ENCODE results near the gene CENPH. TPM values are rescaled to one million over a fixed set of nuclear protein-coding genes. Genes with fewer than 3 reads are reported as not detected.
A peak's percentile ranks its signal among the peaks of the same experiment; 100 is the strongest.
"Not testable (repeated sequence)": the region's sequence is repeated elsewhere in the genome, so short reads cannot be mapped to it uniquely, and the experiment has no call there.

CENPH gene
- total and polyA plus RNA-seq, 4 donors, result 0.33 to 14.6 (median 0.77) TPM

DNA sequence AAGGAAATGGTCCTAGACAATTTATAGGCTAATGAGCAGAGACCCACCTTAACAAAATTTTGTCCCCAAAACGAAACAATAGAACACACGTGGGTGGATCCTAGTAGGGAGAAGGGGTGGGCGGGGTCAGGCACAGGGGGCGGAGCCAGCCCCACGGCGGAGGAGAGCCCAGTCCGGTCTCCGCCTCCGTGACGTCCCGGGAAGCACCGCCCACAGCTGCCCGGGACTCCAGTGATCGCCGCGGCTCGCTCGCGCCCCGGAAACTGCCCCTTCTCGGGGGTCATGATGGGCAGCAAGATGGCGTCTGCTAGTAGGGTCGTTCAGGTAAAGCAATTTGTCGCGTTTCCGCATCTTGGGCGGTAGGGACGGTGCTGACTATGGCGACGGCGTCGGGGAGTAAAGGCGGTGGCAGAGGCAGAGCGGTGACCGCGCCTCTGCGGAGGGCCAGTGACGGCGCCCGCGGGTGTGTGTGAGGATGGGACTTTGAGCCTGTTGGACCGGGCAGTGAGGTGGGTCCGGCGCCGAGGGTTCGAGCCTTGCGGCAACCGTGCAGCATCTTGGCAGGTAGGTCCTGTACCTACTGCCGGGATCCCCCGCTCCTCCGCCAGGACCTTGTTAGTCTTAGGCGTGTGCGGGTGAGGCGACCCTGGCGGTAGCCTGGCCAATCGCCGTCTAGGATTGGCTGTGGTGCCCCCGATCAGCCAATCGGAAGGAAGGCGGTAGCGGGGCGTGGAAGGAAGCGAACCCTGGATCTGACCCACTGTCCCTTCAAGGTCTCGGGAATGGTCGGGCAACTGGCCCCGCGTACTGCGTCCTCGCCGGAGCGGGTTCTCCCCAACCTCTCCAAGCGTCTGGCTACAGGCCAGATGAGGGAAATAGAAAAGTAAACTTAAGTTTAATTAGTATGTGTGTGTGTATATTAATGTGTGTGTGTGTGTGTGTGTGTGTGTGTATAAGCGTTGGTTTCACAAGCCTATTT lies 28.5 kb downstream of the CENPH start (continued):
- peak; percentile 39 for TF ChIP-seq CTCF (IDR thresholded peaks at IDR 0.05; ENCODE audit: low read depth, low read length, missing input control)
- no peak for TF ChIP-seq FOXA1 (IDR thresholded peaks at IDR 0.05)
- TF ChIP-seq, protein P1, sequence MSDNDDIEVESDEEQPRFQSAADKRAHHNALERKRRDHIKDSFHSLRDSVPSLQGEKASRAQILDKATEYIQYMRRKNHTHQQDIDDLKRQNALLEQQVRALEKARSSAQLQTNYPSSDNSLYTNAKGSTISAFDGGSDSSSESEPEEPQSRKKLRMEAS (IDR thresholded peaks at IDR 0.05), result no peak
- peak; percentile 0 to 77 for TF ChIP-seq GABPA (IDR thresholded peaks at IDR 0.05 in 1 of 2, conservative IDR thresholded peaks at IDR 0.05 in 1 of 2)

- H3K27ac ChIP-seq (ENCODE audit: low read depth in 1 of 2, low read length in 2 of 2), result no peak overlapping the region
Observed at GRCh38 chr5:69219939-69220338, 30.6 kb downstream of the CENPH start.

GRCh38 chr5:69220371-69220770 lies 31.0 kb downstream of the CENPH start:
- not testable (repeated sequence) for H3K4me3 ChIP-seq (ENCODE audit: low read depth in 1 of 3, low read length in 3 of 3); DNase-seq (ENCODE audit: low spot score); H3K9ac ChIP-seq (ENCODE audit: low read depth in 1 of 2, low read length in 2 of 2); H3K27ac ChIP-seq (ENCODE audit: low read depth in 1 of 2, low read length in 2 of 2); H3K27me3 ChIP-seq (ENCODE audit: control insufficient read depth in 4 of 4, insufficient read depth in 4 of 4, low read length in 3 of 4); H3K9me3 ChIP-seq (ENCODE audit: control insufficient read depth in 4 of 4, low read length in 3 of 4); H3K36me3 ChIP-seq (ENCODE audit: control insufficient read depth in 4 of 4, insufficient read depth in 3 of 4, low read depth in 1 of 4, low read length in 3 of 4)
- H3K4me1 ChIP-seq (ENCODE audit: control insufficient read depth in 4 of 4, insufficient read depth in 4 of 4, low read length in 3 of 4), result peaks cover 2 to 17% (median 15%) of the 10 kb centered on the region in 4 donors
- 97% methylated on average over 18 of the region's 18 CpGs for WGBS

More at GRCh38 chr5:69219939-69220338, 30.6 kb downstream of the CENPH start:
- Histone ChIP-seq H3K4me1 (ENCODE audit: control insufficient read depth in 4 of 4, insufficient read depth in 4 of 4, low read length in 3 of 4) (peaks cover 2 to 17% (median 15%) of the 10 kb centered on the region in 4 donors), H3K27me3 (ENCODE audit: control insufficient read depth in 4 of 4, insufficient read depth in 4 of 4, low read length in 3 of 4) (no peaks in the 10 kb centered on the region), H3K36me3 (ENCODE audit: control insufficient read depth in 4 of 4, insufficient read depth in 3 of 4, low read depth in 1 of 4, low read length in 3 of 4) (peaks cover 0 to 2% (median 0%) of the 10 kb centered on the region in 4 donors), H3K4me3 (ENCODE audit: low read depth in 1 of 3, low read length in 3 of 3) (no peak overlapping the region), H3K9me3 (ENCODE audit: control insufficient read depth in 4 of 4, low read length in 3 of 4) (no peaks in the 10 kb centered on the region), H3K9ac (ENCODE audit: low read depth in 1 of 2, low read length in 2 of 2) (no peak overlapping the region)
- no peak for DNase-seq (ENCODE audit: low spot score)
- TF ChIP-seq, protein P2, sequence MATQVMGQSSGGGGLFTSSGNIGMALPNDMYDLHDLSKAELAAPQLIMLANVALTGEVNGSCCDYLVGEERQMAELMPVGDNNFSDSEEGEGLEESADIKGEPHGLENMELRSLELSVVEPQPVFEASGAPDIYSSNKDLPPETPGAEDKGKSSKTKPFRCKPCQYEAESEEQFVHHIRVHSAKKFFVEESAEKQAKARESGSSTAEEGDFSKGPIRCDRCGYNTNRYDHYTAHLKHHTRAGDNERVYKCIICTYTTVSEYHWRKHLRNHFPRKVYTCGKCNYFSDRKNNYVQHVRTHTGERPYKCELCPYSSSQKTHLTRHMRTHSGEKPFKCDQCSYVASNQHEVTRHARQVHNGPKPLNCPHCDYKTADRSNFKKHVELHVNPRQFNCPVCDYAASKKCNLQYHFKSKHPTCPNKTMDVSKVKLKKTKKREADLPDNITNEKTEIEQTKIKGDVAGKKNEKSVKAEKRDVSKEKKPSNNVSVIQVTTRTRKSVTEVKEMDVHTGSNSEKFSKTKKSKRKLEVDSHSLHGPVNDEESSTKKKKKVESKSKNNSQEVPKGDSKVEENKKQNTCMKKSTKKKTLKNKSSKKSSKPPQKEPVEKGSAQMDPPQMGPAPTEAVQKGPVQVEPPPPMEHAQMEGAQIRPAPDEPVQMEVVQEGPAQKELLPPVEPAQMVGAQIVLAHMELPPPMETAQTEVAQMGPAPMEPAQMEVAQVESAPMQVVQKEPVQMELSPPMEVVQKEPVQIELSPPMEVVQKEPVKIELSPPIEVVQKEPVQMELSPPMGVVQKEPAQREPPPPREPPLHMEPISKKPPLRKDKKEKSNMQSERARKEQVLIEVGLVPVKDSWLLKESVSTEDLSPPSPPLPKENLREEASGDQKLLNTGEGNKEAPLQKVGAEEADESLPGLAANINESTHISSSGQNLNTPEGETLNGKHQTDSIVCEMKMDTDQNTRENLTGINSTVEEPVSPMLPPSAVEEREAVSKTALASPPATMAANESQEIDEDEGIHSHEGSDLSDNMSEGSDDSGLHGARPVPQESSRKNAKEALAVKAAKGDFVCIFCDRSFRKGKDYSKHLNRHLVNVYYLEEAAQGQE (IDR thresholded peaks at IDR 0.05), result no peak
- TF ChIP-seq SP1 (IDR thresholded peaks at IDR 0.05) (no peak), FOXA1 (IDR thresholded peaks at IDR 0.05) (no peak), HNF4G (IDR thresholded peaks at IDR 0.05) (no peak), NR2F2 (IDR thresholded peaks at IDR 0.05) (no peak), RXRA (IDR thresholded peaks at IDR 0.05) (no peak), HNF4A (conservative IDR thresholded peaks at IDR 0.05) (no peak)

DNA sequence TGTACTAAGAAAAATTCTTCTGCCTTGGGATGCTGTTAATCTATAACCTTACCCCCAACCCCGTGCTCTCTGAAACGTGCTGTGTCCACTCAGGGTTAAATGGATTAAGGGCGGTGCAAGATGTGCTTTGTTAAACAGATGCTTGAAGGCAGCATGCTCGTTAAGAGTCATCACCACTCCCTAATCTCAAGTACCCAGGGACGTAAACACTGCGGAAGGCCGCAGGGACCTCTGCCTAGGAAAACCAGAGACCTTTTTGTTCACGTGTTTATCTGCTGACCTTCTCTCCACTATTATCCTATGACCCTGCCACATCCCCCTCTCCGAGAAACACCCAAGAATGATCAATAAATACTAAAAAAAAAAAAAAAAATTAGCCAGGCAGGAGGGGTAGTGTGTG lies 31.4 kb downstream of the CENPH start:
- not testable (repeated sequence) for H3K9me3 ChIP-seq (ENCODE audit: control insufficient read depth in 4 of 4, low read length in 3 of 4); H3K9ac ChIP-seq (ENCODE audit: low read depth in 1 of 2, low read length in 2 of 2); H3K27ac ChIP-seq (ENCODE audit: low read depth in 1 of 2, low read length in 2 of 2); H3K4me3 ChIP-seq (ENCODE audit: low read depth in 1 of 3, low read length in 3 of 3); DNase-seq (ENCODE audit: low spot score); H3K27me3 ChIP-seq (ENCODE audit: control insufficient read depth in 4 of 4, insufficient read depth in 4 of 4, low read length in 3 of 4); H3K36me3 ChIP-seq (ENCODE audit: control insufficient read depth in 4 of 4, insufficient read depth in 3 of 4, low read depth in 1 of 4, low read length in 3 of 4)
- WGBS, result 38% methylated on average over 9 of the region's 9 CpGs
- H3K4me1 ChIP-seq (ENCODE audit: control insufficient read depth in 4 of 4, insufficient read depth in 4 of 4, low read length in 3 of 4), result peaks cover 3 to 18% (median 15%) of the 10 kb centered on the region in 4 donors

Measured in liver (tissue), 9 donors.